ENCODE results near the gene ISLR2.
"Not testable (repeated sequence)": the region's sequence is repeated elsewhere in the genome, so short reads cannot be mapped to it uniquely, and the experiment has no call there.

The ISLR2 gene

DNA sequence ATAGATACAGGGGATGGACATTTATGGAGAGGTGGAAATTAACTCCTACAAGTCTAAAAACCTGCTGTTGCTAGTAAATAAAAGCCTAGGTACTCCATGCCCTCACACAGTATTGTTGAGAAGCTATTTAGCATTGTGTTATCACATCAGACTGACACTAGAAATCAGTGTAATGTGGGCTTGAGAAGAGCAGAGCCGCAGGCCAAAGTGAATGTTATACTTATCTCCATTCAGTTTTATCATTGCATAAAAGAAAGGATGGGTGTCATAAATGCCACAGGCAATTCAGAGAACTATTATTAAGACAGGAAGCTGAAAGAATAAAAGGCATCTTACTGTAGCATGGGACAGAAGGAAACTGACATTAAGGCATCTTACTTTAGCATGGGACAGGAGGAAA is 29.4 kb downstream of the ISLR2 start:
- DNase-seq: no peak
- TF ChIP-seq EZH2phosphoT487 (IDR thresholded peaks at IDR 0.05; ENCODE audit: low read length): no peak
- TF ChIP-seq EZH2 (optimal IDR thresholded peaks at IDR 0.05; ENCODE audit: low read depth, low read length): no peak
- TF ChIP-seq, protein P1, sequence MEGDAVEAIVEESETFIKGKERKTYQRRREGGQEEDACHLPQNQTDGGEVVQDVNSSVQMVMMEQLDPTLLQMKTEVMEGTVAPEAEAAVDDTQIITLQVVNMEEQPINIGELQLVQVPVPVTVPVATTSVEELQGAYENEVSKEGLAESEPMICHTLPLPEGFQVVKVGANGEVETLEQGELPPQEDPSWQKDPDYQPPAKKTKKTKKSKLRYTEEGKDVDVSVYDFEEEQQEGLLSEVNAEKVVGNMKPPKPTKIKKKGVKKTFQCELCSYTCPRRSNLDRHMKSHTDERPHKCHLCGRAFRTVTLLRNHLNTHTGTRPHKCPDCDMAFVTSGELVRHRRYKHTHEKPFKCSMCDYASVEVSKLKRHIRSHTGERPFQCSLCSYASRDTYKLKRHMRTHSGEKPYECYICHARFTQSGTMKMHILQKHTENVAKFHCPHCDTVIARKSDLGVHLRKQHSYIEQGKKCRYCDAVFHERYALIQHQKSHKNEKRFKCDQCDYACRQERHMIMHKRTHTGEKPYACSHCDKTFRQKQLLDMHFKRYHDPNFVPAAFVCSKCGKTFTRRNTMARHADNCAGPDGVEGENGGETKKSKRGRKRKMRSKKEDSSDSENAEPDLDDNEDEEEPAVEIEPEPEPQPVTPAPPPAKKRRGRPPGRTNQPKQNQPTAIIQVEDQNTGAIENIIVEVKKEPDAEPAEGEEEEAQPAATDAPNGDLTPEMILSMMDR (IDR thresholded peaks at IDR 0.05; ENCODE audit: low read length): no peak

DNA sequence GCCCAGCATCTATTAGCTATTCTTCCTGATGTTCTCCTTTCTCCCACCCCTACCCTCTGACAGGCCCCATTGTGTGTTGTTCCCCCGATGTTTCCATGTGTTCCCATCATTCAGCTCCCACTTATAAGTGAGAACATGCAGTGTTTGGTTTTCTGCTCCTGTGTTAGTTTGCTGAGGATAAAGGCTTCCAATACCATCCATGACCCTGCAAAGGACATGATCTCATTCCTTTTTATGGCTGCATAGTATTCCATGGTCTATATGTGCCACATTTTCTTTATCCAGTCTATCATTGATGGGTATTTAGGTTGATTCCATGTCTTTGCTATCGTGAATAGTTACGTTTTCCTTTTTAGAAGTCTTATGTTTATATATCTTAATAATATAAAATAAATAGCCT is 30.0 kb downstream of the ISLR2 start:
- H3K9ac ChIP-seq (ENCODE audit: low read length); H3K4me2 ChIP-seq (ENCODE audit: low read depth, low read length): not testable (repeated sequence)

More for the DNA sequence above, 29.4 kb downstream of the ISLR2 start:
- Histone ChIP-seq H3K9me3 (replicated peaks; ENCODE audit: insufficient read depth, low read length) (no peaks in the 10 kb centered on the region), H3K27me3 (replicated peaks; ENCODE audit: insufficient read depth, low read length) (peaks cover 9% of the 10 kb centered on the region; the same call in 1 of the 2 replicates), H3K4me2 (ENCODE audit: low read depth, low read length) (no peak overlapping the region), H3K9ac (ENCODE audit: low read length) (no peak overlapping the region), H3K4me1 (ENCODE audit: low read length) (peaks cover 11% of the 10 kb centered on the region; the same call in 1 of the 2 replicates), H3K4me3 (ENCODE audit: low read length) (no peak overlapping the region), H3K79me2 (ENCODE audit: low read length) (no peaks in the 10 kb centered on the region), H3F3A (ENCODE audit: insufficient read depth, low read length) (no peaks in the 10 kb centered on the region), H4K20me1 (ENCODE audit: insufficient read depth, low read length) (no peaks in the 10 kb centered on the region), H3K36me3 (replicated peaks; ENCODE audit: insufficient read depth, low read length) (no peaks in the 10 kb centered on the region), H2AFZ (ENCODE audit: low read length) (no peak overlapping the region), H3K9me2 (replicated peaks; ENCODE audit: insufficient read depth, low read length) (no peaks in the 10 kb centered on the region), H3K27ac (ENCODE audit: low read length) (no peak overlapping the region)

DNA sequence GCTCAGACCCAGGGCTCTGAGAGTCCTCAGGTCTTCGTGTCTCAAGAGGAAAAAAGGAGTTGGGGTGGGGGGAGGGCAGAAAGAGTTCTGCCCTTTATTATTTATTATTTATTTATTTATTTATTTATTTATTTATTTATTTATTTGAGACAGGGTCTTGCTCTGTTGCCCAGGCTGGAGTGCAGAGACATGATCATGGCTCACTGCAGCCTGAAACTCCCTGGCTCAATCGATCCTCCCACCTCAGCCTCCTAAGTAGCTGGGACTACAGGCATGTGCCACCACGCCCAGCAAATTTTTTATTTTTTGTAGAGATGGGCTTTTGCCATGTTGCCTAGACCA is 31.8 kb downstream of the ISLR2 start:
- not testable (repeated sequence) for H3K27ac ChIP-seq (ENCODE audit: low read length); H3K79me2 ChIP-seq (ENCODE audit: low read length); H3K4me2 ChIP-seq (ENCODE audit: low read depth, low read length); H3K9ac ChIP-seq (ENCODE audit: low read length); H2AFZ ChIP-seq (ENCODE audit: low read length); H3K9me2 ChIP-seq (replicated peaks; ENCODE audit: insufficient read depth, low read length); H3K36me3 ChIP-seq (replicated peaks; ENCODE audit: insufficient read depth, low read length); H4K20me1 ChIP-seq (ENCODE audit: insufficient read depth, low read length); DNase-seq; H3K9me3 ChIP-seq (replicated peaks; ENCODE audit: insufficient read depth, low read length); H3K4me3 ChIP-seq (ENCODE audit: low read length); H3F3A ChIP-seq (ENCODE audit: insufficient read depth, low read length)
- peaks cover 16% of the 10 kb centered on the region for H3K27me3 ChIP-seq (replicated peaks; ENCODE audit: insufficient read depth, low read length)
- H3K4me1 ChIP-seq (ENCODE audit: low read length): peaks cover 11% of the 10 kb centered on the region; the same call in 1 of the 2 replicates

More for the DNA sequence above, 30.0 kb downstream of the ISLR2 start:
- H3F3A ChIP-seq (ENCODE audit: insufficient read depth, low read length); H3K4me3 ChIP-seq (ENCODE audit: low read length); H3K9me3 ChIP-seq (replicated peaks; ENCODE audit: insufficient read depth, low read length); H3K79me2 ChIP-seq (ENCODE audit: low read length); H3K36me3 ChIP-seq (replicated peaks; ENCODE audit: insufficient read depth, low read length); H3K27ac ChIP-seq (ENCODE audit: low read length); H2AFZ ChIP-seq (ENCODE audit: low read length); H4K20me1 ChIP-seq (ENCODE audit: insufficient read depth, low read length); H3K9me2 ChIP-seq (replicated peaks; ENCODE audit: insufficient read depth, low read length); DNase-seq: not testable (repeated sequence)
- peaks cover 11% of the 10 kb centered on the region; the same call in 1 of the 2 replicates for H3K4me1 ChIP-seq (ENCODE audit: low read length)
- H3K27me3 ChIP-seq (replicated peaks; ENCODE audit: insufficient read depth, low read length): peaks cover 13% of the 10 kb centered on the region

DNA sequence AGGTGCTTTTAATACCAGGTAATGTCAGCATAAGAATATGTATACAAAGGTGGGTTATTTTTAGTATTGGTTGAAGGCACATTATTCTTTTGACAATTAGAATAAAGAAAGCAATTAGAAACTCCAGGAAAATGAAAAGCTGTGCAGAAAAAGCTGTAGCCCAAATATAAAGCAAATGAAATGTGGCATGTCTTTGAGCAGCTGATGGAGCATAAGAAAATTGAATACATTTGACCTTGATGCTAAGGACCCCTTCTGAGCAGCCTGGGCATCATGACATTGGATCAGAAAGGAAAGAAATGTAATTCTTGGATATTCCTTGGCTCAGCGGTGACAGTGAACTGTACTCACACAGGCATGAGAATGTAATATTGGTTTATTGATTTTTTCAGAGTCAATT is 35.1 kb downstream of the ISLR2 start:
- H3F3A ChIP-seq (ENCODE audit: insufficient read depth, low read length): no peaks in the 10 kb centered on the region
- no peaks in the 10 kb centered on the region for H3K36me3 ChIP-seq (replicated peaks; ENCODE audit: insufficient read depth, low read length)
- no peaks in the 10 kb centered on the region for H3K9me2 ChIP-seq (replicated peaks; ENCODE audit: insufficient read depth, low read length)
- no peaks in the 10 kb centered on the region for H4K20me1 ChIP-seq (ENCODE audit: insufficient read depth, low read length)
- no peak overlapping the region for H3K4me3 ChIP-seq (ENCODE audit: low read length)
- H3K9ac ChIP-seq (ENCODE audit: low read length): no peak overlapping the region
- TF ChIP-seq EZH2phosphoT487 (IDR thresholded peaks at IDR 0.05; ENCODE audit: low read length): no peak
- TF ChIP-seq, protein P1 (IDR thresholded peaks at IDR 0.05; ENCODE audit: low read length): no peak
- no peak for TF ChIP-seq EZH2 (optimal IDR thresholded peaks at IDR 0.05; ENCODE audit: low read depth, low read length)
- H3K9me3 ChIP-seq (replicated peaks; ENCODE audit: insufficient read depth, low read length): no peaks in the 10 kb centered on the region
- H2AFZ ChIP-seq (ENCODE audit: low read length): no peak overlapping the region
- peaks cover 30% of the 10 kb centered on the region for H3K27me3 ChIP-seq (replicated peaks; ENCODE audit: insufficient read depth, low read length)
- no peak overlapping the region for H3K4me2 ChIP-seq (ENCODE audit: low read depth, low read length)
- no peaks in the 10 kb centered on the region for H3K4me1 ChIP-seq (ENCODE audit: low read length)
- no peaks in the 10 kb centered on the region for H3K79me2 ChIP-seq (ENCODE audit: low read length)
- H3K27ac ChIP-seq (ENCODE audit: low read length): no peak overlapping the region
- DNase-seq: no peak

Data from MM.1S (cell line).